GM12864 (cell line): ENCODE data around the gene IMPA2.
"Not testable (repeated sequence)": the region's sequence is repeated elsewhere in the genome, so short reads cannot be mapped to it uniquely, and the experiment has no call there.

ENCODE experiments used
- DNase-seq: peaks from one replicate; pipeline ENCODE4 v3.0.0-alpha.2; 2011; ENCODE audit warnings: low read depth
- H3K4me3 ChIP-seq: 2 replicates; pipeline ENCODE4 v1.5.1; 2011; ENCODE audit warnings: mild to moderate bottlenecking, low read depth, low read length, control low read depth
- CTCF ChIP-seq: IDR thresholded peaks from 2 replicates; pipeline ENCODE4 v1.5.1; 2011; ENCODE audit warnings: low read depth, mild to moderate bottlenecking, moderate library complexity, low read length, control low read depth, inconsistent platforms; ENCODE audit errors: missing control alignments

Gene IMPA2

GRCh38 chr18:11981192-11981542 lies at the start of gene IMPA2:
TSS of gene IMPA2 (plus strand) at chr18:11981507. CDS start at chr18:11981670, 163 bp downstream.
- peak within 1 kb of the TSS; percentile 74 for H3K4me3 ChIP-seq
- TF ChIP-seq CTCF, result no peak
- no peak for DNase-seq

GRCh38 chr18:11932393-11932792 lies 48.9 kb upstream of the IMPA2 start:
- no peak for DNase-seq
- no peak overlapping the region for H3K4me3 ChIP-seq
- no peak for TF ChIP-seq CTCF

DNA sequence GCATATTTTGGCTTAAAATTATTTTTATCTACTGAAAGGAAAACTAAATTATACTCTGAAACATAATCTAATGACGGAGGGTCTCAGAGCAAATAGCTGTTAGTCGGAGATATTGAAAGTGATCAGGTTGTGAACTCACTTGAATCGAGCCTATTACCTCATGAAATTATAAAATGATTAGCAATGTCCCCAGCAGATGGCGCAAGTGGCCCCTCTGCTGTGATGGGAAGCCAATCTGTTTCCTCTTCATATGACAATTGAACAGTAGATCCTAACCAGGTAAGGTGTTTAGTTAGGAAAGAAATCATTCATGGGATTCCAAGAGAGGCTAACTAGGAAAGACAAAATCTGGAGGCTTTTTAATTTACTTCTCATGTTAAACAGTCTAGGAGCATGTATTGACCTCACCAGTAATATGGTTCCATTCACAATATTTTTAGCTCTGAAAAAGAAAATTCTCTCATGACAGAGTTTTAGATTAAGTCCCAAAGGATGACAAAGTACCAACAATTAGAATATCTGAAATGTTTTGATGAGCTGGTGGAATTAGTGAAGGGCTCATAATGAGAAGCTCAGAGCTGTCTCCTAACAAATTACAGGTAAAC lies 43.3 kb upstream of the IMPA2 start:
- peak; percentile 25 for DNase-seq
- peak; percentile 62 for TF ChIP-seq CTCF
- no peak overlapping the region for H3K4me3 ChIP-seq

GRCh38 chr18:11940956-11941355 lies 40.4 kb upstream of the IMPA2 start:
- TF ChIP-seq CTCF, result no peak
- no peak for DNase-seq
- no peak overlapping the region for H3K4me3 ChIP-seq

GRCh38 chr18:11943551-11943950 lies 37.8 kb upstream of the IMPA2 start:
- DNase-seq, result no peak
- TF ChIP-seq CTCF, result no peak
- no peak overlapping the region for H3K4me3 ChIP-seq

DNA sequence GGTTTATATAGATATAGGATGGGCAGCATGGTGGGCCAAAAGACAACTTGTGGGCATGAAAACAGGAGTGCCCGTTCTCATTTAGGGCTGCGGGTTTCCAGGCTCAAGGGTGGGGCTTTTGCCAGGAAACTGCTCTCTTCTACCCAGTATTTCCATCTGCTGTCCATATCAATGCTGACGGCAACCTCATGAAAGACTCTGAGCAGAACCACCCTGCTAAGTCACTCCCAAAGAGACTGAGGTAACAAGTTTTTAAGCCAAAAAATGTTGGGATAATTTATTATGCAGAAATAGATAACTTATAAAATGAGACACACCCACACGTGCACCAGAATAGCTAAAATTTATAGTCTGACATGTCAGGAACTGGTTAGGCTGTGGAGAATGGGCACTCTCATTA lies 37.1 kb upstream of the IMPA2 start:
- TF ChIP-seq CTCF, result no peak

GRCh38 chr18:11944786-11945185 lies 36.5 kb upstream of the IMPA2 start:
- no peak overlapping the region for H3K4me3 ChIP-seq
- TF ChIP-seq CTCF, result no peak
- no peak for DNase-seq

More for the DNA sequence above, 37.1 kb upstream of the IMPA2 start:
- no peak overlapping the region for H3K4me3 ChIP-seq
- DNase-seq, result no peak

DNA sequence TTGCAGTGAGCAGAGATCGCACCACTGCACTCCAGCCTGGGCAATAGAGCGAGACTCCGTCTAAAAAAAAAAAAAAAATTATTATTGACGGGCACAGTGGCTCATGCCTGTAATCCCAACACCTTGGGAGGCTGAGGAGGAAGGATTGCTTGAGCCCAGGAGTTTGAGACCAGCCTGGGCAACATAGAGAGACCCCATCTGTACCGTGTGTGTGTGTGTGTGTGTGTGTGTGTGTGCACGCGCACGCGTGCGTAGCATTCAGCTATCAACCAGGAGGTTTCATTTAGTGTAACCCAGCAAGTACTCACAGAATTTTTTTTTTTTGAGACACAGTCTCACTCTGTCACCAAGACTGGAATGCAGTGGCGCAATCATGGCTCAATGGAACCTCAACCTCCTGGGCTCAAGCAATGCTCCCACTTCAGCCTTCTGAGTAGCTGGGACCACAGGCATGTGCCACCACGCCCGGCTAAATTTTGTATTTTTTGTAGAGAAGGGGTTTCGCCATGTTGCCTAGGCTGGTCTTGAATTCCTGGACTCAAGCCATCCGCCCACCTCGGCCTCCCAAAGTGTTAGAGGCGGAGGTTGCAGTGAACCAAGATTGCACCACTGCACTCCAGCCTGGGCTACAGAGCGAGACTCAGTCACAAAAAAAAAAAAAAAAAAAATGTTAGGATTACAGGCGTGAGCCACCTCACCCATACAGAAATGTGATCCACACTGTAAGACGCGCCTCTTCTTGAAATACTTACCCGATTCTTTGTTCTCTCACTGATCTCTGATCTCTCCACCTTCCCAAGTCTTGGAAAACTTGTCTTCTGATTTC lies 35.3 kb upstream of the IMPA2 start:
- not testable (repeated sequence) for DNase-seq, H3K4me3 ChIP-seq
